NCI-H226 (cell line): ENCODE measurements around the gene ABHD12B.
A peak's percentile ranks its signal among the peaks of the same experiment; 100 is the strongest.
"Not testable (repeated sequence)": the region's sequence is repeated elsewhere in the genome, so short reads cannot be mapped to it uniquely, and the experiment has no call there.

Experiments
- DNase-seq: peaks from one replicate; pipeline ENCODE4 v3.0.0-alpha.2; 2015

Gene ABHD12B

GRCh38 chr14:50839691-50840090 is 32.2 kb upstream of the ABHD12B start:
- DNase-seq: no peak

- peak; percentile 24 for DNase-seq
Observed at GRCh38 chr14:50844391-50844790, 27.5 kb upstream of the ABHD12B start.

- no peak for DNase-seq
Observed at GRCh38 chr14:50845166-50845565, 26.7 kb upstream of the ABHD12B start.

GRCh38 chr14:50846226-50846880 is 25.5 kb upstream of the ABHD12B start:
- peak; percentile 87 for DNase-seq

- no peak for DNase-seq
Observed at GRCh38 chr14:50853891-50854290, 18.0 kb upstream of the ABHD12B start.

GRCh38 chr14:50854521-50854920 is 17.3 kb upstream of the ABHD12B start:
- DNase-seq: no peak

GRCh38 chr14:50855558-50855957 is 16.3 kb upstream of the ABHD12B start:
- no peak for DNase-seq

GRCh38 chr14:50856660-50857059 is 15.2 kb upstream of the ABHD12B start:
- DNase-seq: no peak

- no peak for DNase-seq
Observed at GRCh38 chr14:50859296-50859624, 12.6 kb upstream of the ABHD12B start.

- peak; percentile 36 for DNase-seq
Observed at GRCh38 chr14:50860478-50861086, 11.3 kb upstream of the ABHD12B start.

- no peak for DNase-seq
Observed at GRCh38 chr14:50862036-50862570, 9.8 kb upstream of the ABHD12B start.

- DNase-seq: no peak
Observed at GRCh38 chr14:50864237-50864636, 7.6 kb upstream of the ABHD12B start.

- DNase-seq: no peak
Observed at GRCh38 chr14:50864946-50865345, 6.9 kb upstream of the ABHD12B start.

- DNase-seq: no peak
Observed at GRCh38 chr14:50865391-50866076, 6.3 kb upstream of the ABHD12B start.

- DNase-seq: no peak
Observed at GRCh38 chr14:50871228-50871627, 625 bp upstream of the ABHD12B start.

- no peak for DNase-seq
Observed at GRCh38 chr14:50874757-50875156, 2.9 kb downstream of the ABHD12B start.

GRCh38 chr14:50875359-50876070 is 3.7 kb downstream of the ABHD12B start:
- DNase-seq: no peak

GRCh38 chr14:50882932-50883826 is 11.3 kb downstream of the ABHD12B start:
- no peak for DNase-seq

GRCh38 chr14:50883827-50884197 is 12.0 kb downstream of the ABHD12B start:
- DNase-seq: no peak

- no peak for DNase-seq
Observed at GRCh38 chr14:50887476-50887875, 15.6 kb downstream of the ABHD12B start.

GRCh38 chr14:50892255-50892654 is 20.4 kb downstream of the ABHD12B start:
- DNase-seq: no peak

- not testable (repeated sequence) for DNase-seq
Observed at GRCh38 chr14:50896421-50896820, 24.6 kb downstream of the ABHD12B start.
